GM12892 (cell line): ENCODE data around the gene TIRAP.

Experiments used
- POLR2A ChIP-seq: IDR thresholded peaks from 2 replicates; pipeline ENCODE4 v1.6.1; 2011; ENCODE audit warnings: low read depth, low read length, control low read depth
- POLR2AphosphoS5 ChIP-seq: IDR thresholded peaks from 2 replicates; pipeline ENCODE4 v1.6.1; 2011; ENCODE audit warnings: low read depth, low read length, control low read depth
- TAF1 ChIP-seq: IDR thresholded peaks from 2 replicates; pipeline ENCODE4 v1.6.1; 2011; ENCODE audit warnings: low read depth, mild to moderate bottlenecking, control low read depth, low read length, borderline replicate concordance

GRCh38 chr11:126246636-126247035 lies 36.3 kb upstream of the TIRAP start:
- TF ChIP-seq POLR2AphosphoS5 (no peak), POLR2A (no peak), TAF1 (no peak)
